Cerebellar cortex (tissue), 1 donor: ENCODE results near the gene ME2.
"Not testable (repeated sequence)": the region's sequence is repeated elsewhere in the genome, so short reads cannot be mapped to it uniquely, and the experiment has no call there.

Source experiments
- DNase-seq: peaks from one replicate; pipeline ENCODE4 v3.0.0-alpha.2; 2015; ENCODE audit warnings: low spot score

The ME2 gene

GRCh38 chr18:50861617-50862016, 17.3 kb upstream of the ME2 start:
- no peak for DNase-seq

DNA sequence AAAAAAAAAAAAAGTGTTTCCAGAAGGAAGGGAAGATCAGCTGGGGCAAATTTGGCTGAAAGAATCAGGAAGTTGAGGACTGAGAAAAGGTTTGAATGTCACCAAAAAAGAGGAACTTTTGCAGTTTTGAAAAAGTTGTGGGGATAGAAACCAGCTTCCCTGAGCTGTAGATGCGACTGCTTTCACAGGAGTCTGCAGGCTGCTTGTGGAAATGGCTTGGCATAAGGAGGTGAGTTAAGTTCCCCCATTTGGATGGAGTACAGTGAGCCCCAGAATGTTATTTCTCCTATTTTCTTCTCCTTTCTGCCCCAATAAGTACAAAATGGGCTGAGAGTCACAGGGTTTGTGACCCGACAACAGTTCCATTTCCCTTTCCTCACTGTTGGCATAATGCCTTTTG, 16.5 kb upstream of the ME2 start:
- no peak for DNase-seq

DNA sequence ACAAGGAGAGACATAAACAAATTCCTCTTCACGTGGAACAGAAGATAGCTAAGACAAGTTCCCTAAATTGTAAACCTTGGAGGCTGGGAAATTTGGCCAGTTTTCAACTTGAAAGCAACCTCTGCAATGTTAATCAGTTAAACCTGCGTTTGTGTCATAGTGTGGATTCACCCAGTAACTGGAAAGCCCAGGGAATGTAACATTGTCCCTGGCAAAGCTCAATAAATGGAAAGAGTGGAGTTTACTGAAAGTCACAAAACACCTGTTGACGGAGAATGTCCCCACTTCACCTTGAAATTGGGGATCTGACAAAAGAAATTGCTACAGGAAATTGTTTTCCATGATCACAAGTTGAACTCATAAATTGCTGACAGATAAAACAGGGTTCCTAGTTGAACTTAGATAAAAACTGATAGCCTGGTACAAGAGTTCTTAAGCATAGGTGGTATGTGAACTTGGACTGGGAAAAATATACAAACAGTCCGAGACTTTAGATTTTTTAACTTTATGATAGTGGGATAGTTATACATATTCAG, 15.0 kb upstream of the ME2 start:
- no peak for DNase-seq

DNA sequence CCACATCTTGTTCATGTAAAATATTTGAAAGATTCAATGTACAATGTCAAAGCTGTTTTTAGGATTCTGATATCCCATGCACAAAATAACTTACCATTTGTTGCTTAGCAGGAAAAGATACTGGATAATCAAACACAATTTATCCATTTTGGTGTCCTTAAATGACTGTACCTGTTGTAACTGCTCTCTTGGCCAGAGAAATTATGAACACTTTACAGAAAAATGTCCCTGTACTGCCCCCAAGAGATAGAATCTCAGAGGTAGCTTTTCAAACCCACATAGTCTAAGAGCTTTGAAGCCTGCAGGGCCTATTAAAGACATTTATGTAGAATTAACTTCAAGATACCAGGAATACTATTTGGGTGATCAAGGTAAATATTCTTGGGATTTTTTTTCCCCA, 12.2 kb upstream of the ME2 start:
- peak; percentile 53 for DNase-seq

DNA sequence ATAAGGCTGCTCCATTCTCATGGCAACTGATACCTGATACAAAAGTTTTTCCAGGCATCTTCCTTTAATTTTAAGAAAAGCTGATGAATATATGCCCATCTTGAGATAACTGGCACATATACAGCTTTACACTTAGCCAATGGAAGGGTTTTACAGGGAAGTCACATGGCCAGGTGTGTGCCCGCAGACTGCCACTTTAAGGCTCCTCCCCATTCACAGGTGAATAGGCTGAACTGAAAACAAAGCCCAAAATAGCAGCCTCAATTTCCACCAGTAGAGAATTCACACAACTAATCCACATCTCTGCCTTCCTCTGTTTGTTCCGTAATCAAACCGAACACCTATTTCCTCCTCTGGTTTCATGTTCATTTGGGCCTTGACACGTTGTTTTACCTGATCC, 9.8 kb upstream of the ME2 start:
- no peak for DNase-seq

- DNase-seq: no peak
These were observed 8.6 kb upstream of the ME2 start for GRCh38 chr18:50870138-50870845.

DNA sequence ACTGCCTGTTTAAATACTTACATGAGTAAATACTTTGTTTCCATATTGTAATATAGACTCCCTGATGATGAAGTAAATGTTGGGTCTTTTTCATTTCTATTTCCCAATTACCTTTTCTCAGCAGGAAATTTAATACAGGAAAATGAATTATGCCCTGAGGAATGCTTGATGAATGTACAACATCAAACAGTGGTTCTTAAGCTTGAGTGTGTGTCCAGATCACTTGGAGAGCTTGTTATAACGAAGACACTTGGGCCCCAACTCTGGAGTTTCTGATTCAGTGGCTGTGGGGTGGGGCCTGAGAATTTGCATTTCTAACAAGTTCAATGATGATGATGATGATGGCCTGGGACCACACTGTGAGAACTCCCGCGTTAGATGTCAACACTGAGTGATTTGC, 7.1 kb upstream of the ME2 start:
- DNase-seq: no peak

GRCh38 chr18:50875966-50876536, 2.9 kb upstream of the ME2 start:
- no peak for DNase-seq

- DNase-seq: no peak
These were observed 1.2 kb upstream of the ME2 start for GRCh38 chr18:50877545-50878265.

DNA sequence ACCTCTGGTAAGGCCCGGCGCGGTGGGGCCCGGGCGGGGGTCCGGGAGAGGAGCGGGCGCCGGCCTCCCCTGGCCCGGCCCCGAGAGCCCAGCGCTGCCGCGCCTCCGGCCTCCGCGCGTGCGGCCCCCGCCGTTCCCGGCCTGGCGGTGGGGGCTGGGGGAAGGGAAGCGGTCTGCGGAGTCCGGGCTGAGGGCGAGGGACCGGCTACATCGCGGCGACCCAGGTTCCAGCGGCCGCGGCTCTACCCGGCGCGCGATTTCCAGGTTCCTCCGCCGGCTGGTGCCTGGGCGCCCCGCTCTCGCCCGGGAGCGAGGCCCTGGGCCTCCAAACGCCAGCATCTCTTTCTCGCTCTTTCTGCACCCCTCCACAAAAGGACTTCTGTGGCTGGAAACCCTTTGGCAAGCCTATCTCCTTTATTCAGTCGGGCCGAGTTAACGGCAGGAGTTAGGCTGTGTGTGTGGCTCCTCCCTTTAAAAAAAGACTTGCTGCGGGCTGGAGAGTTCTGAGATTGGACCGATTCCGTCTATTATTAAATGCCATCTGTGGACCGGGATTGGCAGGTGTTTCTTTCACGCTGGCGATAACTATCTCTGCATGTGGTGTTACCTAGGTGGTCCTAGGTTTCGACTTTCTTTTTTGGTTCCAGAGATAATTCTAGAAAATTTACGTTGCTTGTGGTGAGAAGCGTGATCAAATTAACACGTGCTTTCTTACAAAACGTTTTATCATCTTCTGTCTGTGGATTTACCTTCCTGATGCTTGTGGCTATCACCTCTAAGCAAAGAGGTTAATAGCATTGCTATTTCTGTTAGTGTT, 592 bp downstream of the ME2 start:
- DNase-seq: peak; percentile 74

DNA sequence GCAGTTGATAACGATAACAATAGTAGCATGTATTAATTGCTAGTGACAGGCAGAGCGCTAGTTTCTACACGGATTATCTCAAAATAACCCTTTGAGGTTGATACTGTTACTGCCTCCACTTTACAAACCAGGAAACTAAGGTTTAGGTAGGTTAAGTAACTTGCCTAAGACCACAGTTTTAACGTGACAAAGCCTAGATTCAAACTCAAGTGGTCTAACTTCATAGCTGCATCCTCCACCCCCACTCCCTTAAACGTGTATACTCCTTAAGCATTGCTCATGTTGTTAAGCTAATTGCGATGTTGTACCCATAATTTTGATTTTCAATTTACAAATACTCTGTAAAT, 1.2 kb downstream of the ME2 start:
- no peak for DNase-seq

- DNase-seq: not testable (repeated sequence)
These were observed 2.0 kb downstream of the ME2 start for GRCh38 chr18:50880944-50881343.

GRCh38 chr18:50886929-50887328, 8.0 kb downstream of the ME2 start:
- no peak for DNase-seq

GRCh38 chr18:50895350-50896045, 16.6 kb downstream of the ME2 start:
- no peak for DNase-seq

- no peak for DNase-seq
These were observed 17.2 kb downstream of the ME2 start for GRCh38 chr18:50896093-50896492.

GRCh38 chr18:50898919-50899318, 20.0 kb downstream of the ME2 start:
- no peak for DNase-seq

GRCh38 chr18:50902797-50903196, 23.9 kb downstream of the ME2 start:
- no peak for DNase-seq

GRCh38 chr18:50906843-50907242, 27.9 kb downstream of the ME2 start:
- no peak for DNase-seq

DNA sequence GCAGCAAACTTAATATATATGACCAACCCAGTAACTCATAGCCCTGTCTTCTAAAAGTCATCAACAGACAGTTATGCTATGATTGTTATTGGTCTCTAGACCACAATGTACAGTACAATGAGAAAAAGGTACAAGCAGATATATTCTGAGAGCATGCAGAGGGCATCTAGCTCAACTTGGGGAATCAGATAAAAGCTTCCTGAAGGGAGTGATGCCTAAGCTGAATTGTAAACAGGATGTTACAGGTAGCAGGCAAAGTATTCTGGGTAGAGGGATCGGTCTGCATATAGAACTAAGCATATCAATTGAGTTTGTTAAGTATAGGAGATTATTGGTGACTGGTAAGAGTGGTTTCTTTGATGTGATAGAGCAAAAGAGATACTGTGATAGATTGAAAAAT, 30.3 kb downstream of the ME2 start:
- DNase-seq: no peak

- DNase-seq: no peak
These were observed 32.1 kb downstream of the ME2 start for GRCh38 chr18:50911006-50911405.

DNA sequence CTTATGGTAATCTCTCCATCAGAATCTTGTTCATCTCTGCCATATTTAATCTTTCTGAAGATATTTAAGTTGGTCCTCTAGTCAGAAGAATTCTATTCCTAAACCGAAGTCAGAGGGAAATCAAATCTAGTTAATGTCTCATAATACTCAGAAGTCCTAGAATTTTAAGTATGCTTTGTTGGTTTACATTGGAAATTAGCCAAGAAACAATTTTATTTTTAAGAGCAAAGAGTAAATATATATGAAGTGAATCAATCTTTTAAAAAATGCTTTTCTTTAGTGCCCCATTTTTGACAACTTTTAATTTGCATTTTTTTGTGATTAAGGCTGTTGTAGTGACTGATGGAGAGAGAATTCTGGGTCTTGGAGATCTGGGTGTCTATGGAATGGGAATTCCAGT, 38.1 kb downstream of the ME2 start:
- DNase-seq: no peak

GRCh38 chr18:50918153-50918552, 39.2 kb downstream of the ME2 start:
- no peak for DNase-seq
